ENCODE results near the gene DDX18.

Gene DDX18

GRCh38 chr2:117835990-117836760 is 21.7 kb downstream of the DDX18 start:
- DNase-seq, result peak; percentile 91

GRCh38 chr2:117845304-117845703 is 30.8 kb downstream of the DDX18 start:
- DNase-seq, result no peak

- DNase-seq, result no peak
Observed at GRCh38 chr2:117850015-117850414, 35.5 kb downstream of the DDX18 start.

- DNase-seq, result no peak
Observed at GRCh38 chr2:117850461-117850860, 36.0 kb downstream of the DDX18 start.

GRCh38 chr2:117851969-117852368 is 37.5 kb downstream of the DDX18 start:
- DNase-seq, result no peak

- DNase-seq, result no peak
Observed at GRCh38 chr2:117853316-117853715, 38.8 kb downstream of the DDX18 start.

GRCh38 chr2:117853873-117854272 is 39.4 kb downstream of the DDX18 start:
- no peak for DNase-seq

- DNase-seq, result no peak
Observed at GRCh38 chr2:117854610-117855009, 40.1 kb downstream of the DDX18 start.

- DNase-seq, result no peak
Observed at GRCh38 chr2:117855886-117856285, 41.4 kb downstream of the DDX18 start.

- DNase-seq, result no peak
Observed at GRCh38 chr2:117856415-117857210, 42.1 kb downstream of the DDX18 start.

GRCh38 chr2:117858336-117858735 is 43.8 kb downstream of the DDX18 start:
- DNase-seq, result no peak

GRCh38 chr2:117858892-117859531 is 44.5 kb downstream of the DDX18 start:
- DNase-seq, result no peak

- DNase-seq, result no peak
Observed at GRCh38 chr2:117859532-117859911, 45.0 kb downstream of the DDX18 start.

GRCh38 chr2:117859924-117860647 is 45.6 kb downstream of the DDX18 start:
- DNase-seq, result no peak

- DNase-seq, result no peak
Observed at GRCh38 chr2:117862459-117862858, 48.0 kb downstream of the DDX18 start.

GRCh38 chr2:117875786-117876185 is 61.3 kb downstream of the DDX18 start:
- DNase-seq, result no peak

- DNase-seq, result no peak
Observed at GRCh38 chr2:117879003-117879402, 64.5 kb downstream of the DDX18 start.

All from femur (tissue), 1 donor.